Measurements from ENCODE around the gene UFM1.

- TF ChIP-seq POLR2A (IDR thresholded peaks at IDR 0.05) = no peak
- TF ChIP-seq, protein P1, sequence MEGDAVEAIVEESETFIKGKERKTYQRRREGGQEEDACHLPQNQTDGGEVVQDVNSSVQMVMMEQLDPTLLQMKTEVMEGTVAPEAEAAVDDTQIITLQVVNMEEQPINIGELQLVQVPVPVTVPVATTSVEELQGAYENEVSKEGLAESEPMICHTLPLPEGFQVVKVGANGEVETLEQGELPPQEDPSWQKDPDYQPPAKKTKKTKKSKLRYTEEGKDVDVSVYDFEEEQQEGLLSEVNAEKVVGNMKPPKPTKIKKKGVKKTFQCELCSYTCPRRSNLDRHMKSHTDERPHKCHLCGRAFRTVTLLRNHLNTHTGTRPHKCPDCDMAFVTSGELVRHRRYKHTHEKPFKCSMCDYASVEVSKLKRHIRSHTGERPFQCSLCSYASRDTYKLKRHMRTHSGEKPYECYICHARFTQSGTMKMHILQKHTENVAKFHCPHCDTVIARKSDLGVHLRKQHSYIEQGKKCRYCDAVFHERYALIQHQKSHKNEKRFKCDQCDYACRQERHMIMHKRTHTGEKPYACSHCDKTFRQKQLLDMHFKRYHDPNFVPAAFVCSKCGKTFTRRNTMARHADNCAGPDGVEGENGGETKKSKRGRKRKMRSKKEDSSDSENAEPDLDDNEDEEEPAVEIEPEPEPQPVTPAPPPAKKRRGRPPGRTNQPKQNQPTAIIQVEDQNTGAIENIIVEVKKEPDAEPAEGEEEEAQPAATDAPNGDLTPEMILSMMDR (IDR thresholded peaks at IDR 0.05) = no peak
Observed at GRCh38 chr13:38341149-38341692, 8.4 kb upstream of the UFM1 start.

Measured in lower leg skin (tissue), 3 donors.